CD4-positive, alpha-beta T cell treated with Interleukin-4 for 4 hours (primary cell): ENCODE data around the gene NUTM2A.
"Not testable (repeated sequence)": the region's sequence is repeated elsewhere in the genome, so short reads cannot be mapped to it uniquely, and the experiment has no call there.

Experiments
- DNase-seq: peaks from one replicate; pipeline ENCODE4 v3.0.0-alpha.2; 2020

The NUTM2A gene

GRCh38 chr10:87248818-87249353 is 23.6 kb downstream of the NUTM2A start:
- not testable (repeated sequence) for DNase-seq

DNA sequence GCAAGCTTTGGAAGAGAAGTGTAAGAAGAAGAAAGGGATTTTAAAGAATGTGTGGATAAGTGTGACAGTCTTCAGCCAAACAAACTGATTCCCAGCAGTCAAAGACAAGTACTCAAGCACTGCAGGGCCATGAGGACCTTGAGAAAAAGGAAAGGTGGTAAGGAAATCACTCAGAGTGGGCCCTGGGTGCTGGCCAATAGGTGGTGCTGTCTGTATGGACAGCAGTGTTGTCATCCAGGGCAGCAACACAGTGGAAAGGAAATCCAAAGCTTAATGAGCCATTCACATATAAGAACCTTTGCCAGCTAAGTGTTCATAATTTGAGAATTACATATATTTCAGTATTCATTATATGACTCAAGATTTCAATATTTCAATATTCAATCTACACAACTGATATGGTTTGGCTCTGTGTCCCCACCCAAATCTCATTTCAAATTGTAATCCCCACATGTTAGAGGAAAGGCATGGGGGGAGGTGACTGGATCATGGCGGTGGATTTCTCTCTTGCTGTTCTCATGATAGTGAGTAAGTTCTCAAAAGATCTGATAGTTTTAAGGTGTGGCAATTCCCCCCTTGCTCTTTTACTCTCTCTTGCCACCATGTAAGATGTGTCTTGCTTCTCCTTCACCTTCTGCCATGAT is 55.6 kb downstream of the NUTM2A start:
- DNase-seq = not testable (repeated sequence)
